Astrocyte (in vitro differentiated cells and primary cell): ENCODE results near the gene PTPRM. TPM values are rescaled to one million over a fixed set of nuclear protein-coding genes. Genes with fewer than 3 reads are reported as not detected.

ENCODE experiments used
- DNase-seq: peaks from one replicate; pipeline ENCODE4 v3.0.0-alpha.2; 2010; ENCODE audit warnings: low read depth
- FAIRE-seq: peaks from 2 replicates; lab custom pipeline; 2011; peaks lifted over from hg19 to GRCh38; lab: Jason Lieb, UNC
- H2AFZ ChIP-seq: 2 replicates; pipeline ENCODE4 v1.6.0; 2012; ENCODE audit warnings: low read depth, low read length, inconsistent platforms
- H3K27ac ChIP-seq: 2 replicates; pipeline ENCODE4 v1.5.1; 2011; ENCODE audit warnings: low read depth, low read length, inconsistent platforms
- H3K27me3 ChIP-seq: 2 replicates; pipeline ENCODE4 v1.6.0; 2011; ENCODE audit warnings: low read length, inconsistent platforms; ENCODE audit not compliant: insufficient read depth
- H3K36me3 ChIP-seq: 2 replicates; pipeline ENCODE4 v1.5.1; 2011; ENCODE audit warnings: low read length, inconsistent platforms; ENCODE audit not compliant: insufficient read depth
- H3K4me1 ChIP-seq: 2 replicates; pipeline ENCODE4 v1.5.1; 2011; ENCODE audit warnings: low read length, inconsistent platforms; ENCODE audit not compliant: insufficient read depth
- H3K4me2 ChIP-seq: 2 replicates; pipeline ENCODE4 v1.6.0; 2012; ENCODE audit warnings: low read length, inconsistent platforms
- H3K4me3 ChIP-seq: 2 replicates; pipeline ENCODE4 v1.5.1; 2011; ENCODE audit warnings: low read depth, mild to moderate bottlenecking, low read length, inconsistent platforms; ENCODE audit not compliant: insufficient read depth
- H3K79me2 ChIP-seq: 2 replicates; pipeline ENCODE4 v1.6.0; 2012; ENCODE audit warnings: mild to moderate bottlenecking, low read length, inconsistent platforms; ENCODE audit not compliant: insufficient read depth
- H3K9ac ChIP-seq: 2 replicates; pipeline ENCODE4 v1.6.0; 2012; ENCODE audit warnings: mild to moderate bottlenecking, low read length, inconsistent platforms
- H3K9me3 ChIP-seq: 2 replicates; pipeline ENCODE4 v1.5.1; 2012; ENCODE audit warnings: low read depth, mild to moderate bottlenecking, low read length, inconsistent platforms; ENCODE audit not compliant: insufficient read depth
- H4K20me1 ChIP-seq: 2 replicates; pipeline ENCODE4 v1.6.0; 2012; ENCODE audit warnings: low read length, inconsistent platforms; ENCODE audit not compliant: insufficient read depth
- H3K27ac Mint-ChIP-seq: one replicate; pipeline ENCODE4 v1.8.0; 2021; ENCODE audit warnings: mild to moderate bottlenecking, mixed read lengths; ENCODE audit not compliant: unreplicated experiment
- H3K27me3 Mint-ChIP-seq: one replicate; pipeline ENCODE4 v1.8.0; 2021; ENCODE audit warnings: low read depth, mixed read lengths; ENCODE audit not compliant: unreplicated experiment
- H3K36me3 Mint-ChIP-seq: one replicate; pipeline ENCODE4 v1.8.0; 2021; ENCODE audit warnings: low read depth, mixed read lengths; ENCODE audit not compliant: unreplicated experiment
- H3K4me1 Mint-ChIP-seq: one replicate; pipeline ENCODE4 v1.8.0; 2021; ENCODE audit warnings: low read depth, mixed read lengths; ENCODE audit not compliant: unreplicated experiment
- H3K4me3 Mint-ChIP-seq: one replicate; pipeline ENCODE4 v1.8.0; 2021; ENCODE audit warnings: mild to moderate bottlenecking, moderate library complexity, mixed read lengths; ENCODE audit not compliant: unreplicated experiment
- H3K9me3 Mint-ChIP-seq: one replicate; pipeline ENCODE4 v1.8.0; 2021; ENCODE audit warnings: mild to moderate bottlenecking, mixed read lengths; ENCODE audit not compliant: unreplicated experiment
- EZH2 ChIP-seq: IDR thresholded peaks from 2 replicates; pipeline ENCODE4 v1.6.1; 2012; ENCODE audit warnings: mild to moderate bottlenecking, low read length, inconsistent platforms; ENCODE audit not compliant: insufficient read depth
- total RNA-seq: library from RNA; stranded (reverse); gene quantifications from 2 replicates; pipeline ENCODE4 v1.2.1, GENCODE V29; 2021
- TF ChIP-seq, protein P1 (sequence below): IDR thresholded peaks from 2 replicates; pipeline ENCODE4 v1.5.1; 2011; ENCODE audit warnings: low read depth, mild to moderate bottlenecking, inconsistent platforms, low read length, moderate library complexity; ENCODE audit not compliant: insufficient read depth

Gene PTPRM
- total RNA-seq, 1 donor from 2014 or later: 59.6 TPM

- H3K4me3 Mint-ChIP-seq: no peak overlapping the region
- peak; percentile 38 for DNase-seq
- peak overlapping the region; percentile 83 for H3K4me2 ChIP-seq
- H3K27ac Mint-ChIP-seq: no peak overlapping the region
- H3K9me3 ChIP-seq: no peaks in the 10 kb centered on the region
- no peak overlapping the region for H3K4me3 ChIP-seq
- no peak for FAIRE-seq
- H3K4me1 ChIP-seq: peaks cover 33% of the 10 kb centered on the region
- H4K20me1 ChIP-seq: no peaks in the 10 kb centered on the region
- TF ChIP-seq, protein P1, sequence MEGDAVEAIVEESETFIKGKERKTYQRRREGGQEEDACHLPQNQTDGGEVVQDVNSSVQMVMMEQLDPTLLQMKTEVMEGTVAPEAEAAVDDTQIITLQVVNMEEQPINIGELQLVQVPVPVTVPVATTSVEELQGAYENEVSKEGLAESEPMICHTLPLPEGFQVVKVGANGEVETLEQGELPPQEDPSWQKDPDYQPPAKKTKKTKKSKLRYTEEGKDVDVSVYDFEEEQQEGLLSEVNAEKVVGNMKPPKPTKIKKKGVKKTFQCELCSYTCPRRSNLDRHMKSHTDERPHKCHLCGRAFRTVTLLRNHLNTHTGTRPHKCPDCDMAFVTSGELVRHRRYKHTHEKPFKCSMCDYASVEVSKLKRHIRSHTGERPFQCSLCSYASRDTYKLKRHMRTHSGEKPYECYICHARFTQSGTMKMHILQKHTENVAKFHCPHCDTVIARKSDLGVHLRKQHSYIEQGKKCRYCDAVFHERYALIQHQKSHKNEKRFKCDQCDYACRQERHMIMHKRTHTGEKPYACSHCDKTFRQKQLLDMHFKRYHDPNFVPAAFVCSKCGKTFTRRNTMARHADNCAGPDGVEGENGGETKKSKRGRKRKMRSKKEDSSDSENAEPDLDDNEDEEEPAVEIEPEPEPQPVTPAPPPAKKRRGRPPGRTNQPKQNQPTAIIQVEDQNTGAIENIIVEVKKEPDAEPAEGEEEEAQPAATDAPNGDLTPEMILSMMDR: no peak
- no peak for TF ChIP-seq EZH2
- no peaks in the 10 kb centered on the region for H3K9me3 Mint-ChIP-seq
- peak overlapping the region; percentile 81 for H3K27ac ChIP-seq
- peaks cover 1% of the 10 kb centered on the region for H3K36me3 Mint-ChIP-seq
- peak overlapping the region; percentile 70 for H3K9ac ChIP-seq
- peaks cover 21% of the 10 kb centered on the region for H3K4me1 Mint-ChIP-seq
- peak overlapping the region; percentile 20 for H2AFZ ChIP-seq
- H3K27me3 Mint-ChIP-seq: no peaks in the 10 kb centered on the region
- no peaks in the 10 kb centered on the region for H3K27me3 ChIP-seq
- no peaks in the 10 kb centered on the region for H3K36me3 ChIP-seq
- H3K79me2 ChIP-seq: peaks cover 71% of the 10 kb centered on the region
Measured at GRCh38 chr18:7616661-7617060, 49.5 kb downstream of the PTPRM start.

DNA sequence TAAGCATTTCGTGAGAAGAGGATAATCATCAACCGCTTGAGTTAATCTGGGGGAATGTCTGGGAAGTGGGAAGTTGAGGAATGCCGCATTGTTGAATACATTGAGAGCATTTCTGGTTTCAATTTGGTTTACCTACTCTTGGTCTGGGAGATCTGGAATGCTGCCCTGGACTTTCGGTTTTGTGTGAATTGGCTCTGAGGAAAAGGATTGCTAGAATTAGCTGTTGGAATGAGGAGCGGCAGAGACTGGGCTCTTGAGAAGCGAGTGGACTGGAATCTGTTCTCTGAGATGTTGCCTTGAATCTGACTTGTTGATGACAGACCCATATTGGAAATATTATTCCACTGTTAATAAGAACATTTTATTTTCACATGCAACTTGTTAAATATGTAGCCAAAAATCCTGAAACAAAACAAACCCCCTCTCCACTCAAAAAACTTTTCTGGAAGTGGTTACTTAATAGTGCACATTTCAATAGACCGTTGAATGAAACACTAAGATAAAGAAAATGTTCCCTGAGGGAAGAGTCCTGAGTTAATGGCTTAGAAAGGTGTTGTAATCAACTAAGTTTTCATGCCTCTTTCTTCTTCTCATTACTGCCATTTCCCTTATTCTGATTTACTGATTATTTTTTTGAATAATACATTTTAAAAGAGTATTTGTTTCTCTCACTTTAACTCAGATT lies 50.8 kb downstream of the PTPRM start:
- H3K9ac ChIP-seq: peak overlapping the region; percentile 70
- FAIRE-seq (peak; percentile 99), DNase-seq (peak; percentile 97)
- H3K27me3 ChIP-seq: no peaks in the 10 kb centered on the region
- peaks cover 21% of the 10 kb centered on the region for H3K4me1 Mint-ChIP-seq
- H3K27ac Mint-ChIP-seq: peak overlapping the region; percentile 15
- H3K9me3 Mint-ChIP-seq: no peaks in the 10 kb centered on the region
- no peak for TF ChIP-seq EZH2
- TF ChIP-seq, protein P1: no peak
- peak overlapping the region; percentile 83 for H3K4me2 ChIP-seq
- no peaks in the 10 kb centered on the region for H3K27me3 Mint-ChIP-seq
- no peak overlapping the region for H2AFZ ChIP-seq
- H3K9me3 ChIP-seq: no peaks in the 10 kb centered on the region
- peaks cover 69% of the 10 kb centered on the region for H3K79me2 ChIP-seq
- peaks cover 33% of the 10 kb centered on the region for H3K4me1 ChIP-seq
- H3K4me3 ChIP-seq: peak overlapping the region; percentile 45
- peaks cover 1% of the 10 kb centered on the region for H3K36me3 Mint-ChIP-seq
- H3K4me3 Mint-ChIP-seq: no peak overlapping the region
- H3K27ac ChIP-seq: peak overlapping the region; percentile 81
- no peaks in the 10 kb centered on the region for H4K20me1 ChIP-seq
- no peaks in the 10 kb centered on the region for H3K36me3 ChIP-seq

- Histone ChIP-seq H4K20me1 (no peaks in the 10 kb centered on the region), H3K4me3 (peak overlapping the region; percentile 43), H3K27ac (peak overlapping the region; percentile 81), H3K79me2 (peaks cover 74% of the 10 kb centered on the region), H2AFZ (no peak overlapping the region), H3K4me2 (peak overlapping the region; percentile 83), H3K9me3 (no peaks in the 10 kb centered on the region), H3K27me3 (no peaks in the 10 kb centered on the region), H3K4me1 (peaks cover 33% of the 10 kb centered on the region), H3K9ac (peak overlapping the region; percentile 70), H3K36me3 (no peaks in the 10 kb centered on the region)
- Mint-ChIP-seq H3K4me1 (peaks cover 21% of the 10 kb centered on the region), H3K27me3 (no peaks in the 10 kb centered on the region), H3K27ac (no peak overlapping the region), H3K36me3 (no peaks in the 10 kb centered on the region), H3K9me3 (no peaks in the 10 kb centered on the region), H3K4me3 (no peak overlapping the region)
- DNase-seq (peak; percentile 34), FAIRE-seq (no peak)
- TF ChIP-seq EZH2: no peak
- TF ChIP-seq, protein P1: no peak
Measured at GRCh38 chr18:7618891-7619442, 51.9 kb downstream of the PTPRM start.
